ENCODE results near the gene TRANK1.
A peak's percentile ranks its signal among the peaks of the same experiment; 100 is the strongest.

- TF ChIP-seq CTCF (IDR thresholded peaks at IDR 0.05; ENCODE audit: low read depth, low read length, missing input control) (no peak), GABPA (IDR thresholded peaks at IDR 0.05 in 1 of 2, conservative IDR thresholded peaks at IDR 0.05 in 1 of 2) (no peak), JUND (IDR thresholded peaks at IDR 0.05) (no peak), TAF1 (conservative IDR thresholded peaks at IDR 0.05) (peak; percentile 86), REST (IDR thresholded peaks at IDR 0.05) (peak; percentile 95), FOXA2 (IDR thresholded peaks at IDR 0.05) (no peak)
Measured at GRCh38 chr3:36992806-36993325, 48.0 kb upstream of the TRANK1 start, which contains the start of gene EPM2AIP1.
